ENCODE data around the gene DUSP15. TPM values are rescaled to one million over a fixed set of nuclear protein-coding genes. Genes with fewer than 3 reads are reported as not detected.
"Not testable (repeated sequence)": the region's sequence is repeated elsewhere in the genome, so short reads cannot be mapped to it uniquely, and the experiment has no call there.

The DUSP15 gene
- total RNA-seq, 1 experiment from 2014 or later = 0.91 TPM

DNA sequence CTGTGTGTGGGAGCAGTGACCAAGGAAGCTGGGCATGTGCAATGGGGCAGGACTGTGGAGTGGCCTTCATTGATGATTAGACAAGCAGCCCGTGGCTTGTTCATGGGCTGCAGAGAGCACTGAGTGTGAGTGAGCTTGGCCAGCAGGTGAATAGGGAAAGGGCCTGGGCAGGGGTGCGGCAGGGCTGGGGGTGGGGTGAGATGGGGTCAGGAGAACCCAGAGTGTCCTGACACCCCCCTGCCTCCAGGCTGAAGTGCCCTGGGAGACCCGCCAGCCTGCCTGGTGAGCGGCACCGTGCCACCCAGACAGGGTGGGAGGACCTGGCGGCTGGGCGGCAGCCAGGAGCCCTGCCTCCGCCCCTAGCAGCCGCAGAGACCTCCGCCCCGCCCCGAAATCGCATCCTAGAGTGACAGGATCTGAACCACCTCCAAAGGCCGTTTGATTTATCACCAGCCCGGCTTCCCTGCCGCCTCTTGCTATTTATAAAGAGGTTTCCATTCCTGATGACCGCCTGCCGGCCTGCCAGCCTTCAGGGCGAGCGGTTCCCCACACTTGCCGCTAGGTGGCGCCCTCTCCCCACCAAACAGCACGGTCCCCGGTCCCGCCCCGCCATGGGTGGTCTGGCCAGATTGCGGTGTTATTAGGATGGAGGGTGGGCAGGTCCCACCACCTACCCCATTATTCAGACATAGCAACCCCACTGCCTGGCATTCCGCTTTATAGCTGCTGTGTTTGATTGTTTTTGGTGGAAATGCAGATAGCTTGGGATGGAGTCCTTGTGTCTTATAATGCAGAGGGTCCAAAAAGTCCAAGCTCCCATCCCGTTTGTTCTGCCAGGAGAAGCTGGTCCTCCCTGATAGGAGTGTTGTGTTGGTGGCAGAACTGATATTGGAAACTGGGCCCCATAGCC lies 47.7 kb downstream of the DUSP15 start:
- peak; percentile 93 for DNase-seq (ENCODE audit: low read depth)

DNA sequence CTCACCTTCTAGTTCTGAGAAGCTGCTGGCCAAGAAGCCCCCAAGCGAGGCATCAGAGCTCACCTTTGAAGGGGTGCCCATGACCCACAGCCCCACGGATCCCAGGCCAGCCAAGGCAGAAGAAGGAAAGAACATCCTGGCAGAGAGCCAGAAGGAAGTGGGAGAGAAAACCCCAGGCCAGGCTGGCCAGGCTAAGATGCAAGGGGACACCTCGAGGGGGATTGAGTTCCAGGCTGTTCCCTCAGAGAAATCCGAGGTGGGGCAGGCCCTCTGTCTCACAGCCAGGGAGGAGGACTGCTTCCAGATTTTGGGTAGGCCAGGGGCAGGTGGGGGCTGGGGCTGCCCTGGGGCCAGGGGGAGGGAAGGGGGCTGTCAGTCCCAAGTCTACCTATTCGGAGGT lies 48.9 kb downstream of the DUSP15 start:
- no peak for DNase-seq (ENCODE audit: low read depth)

DNA sequence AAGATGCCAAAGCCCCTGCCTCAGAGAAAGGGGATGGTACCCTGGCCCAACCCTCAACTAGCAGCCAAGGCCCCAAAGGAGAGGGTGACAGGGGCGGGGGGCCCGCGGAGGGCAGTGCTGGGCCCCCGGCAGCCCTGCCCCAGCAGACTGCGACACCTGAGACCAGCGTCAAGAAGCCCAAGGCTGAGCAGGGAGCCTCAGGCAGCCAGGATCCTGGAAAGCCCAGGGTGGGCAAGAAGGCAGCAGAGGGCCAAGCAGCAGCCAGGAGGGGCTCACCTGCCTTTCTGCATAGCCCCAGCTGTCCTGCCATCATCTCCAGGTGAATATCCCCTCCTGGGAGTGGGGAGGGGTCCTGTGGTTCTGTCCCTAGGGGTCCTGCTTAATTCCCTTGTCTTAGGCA lies 50.1 kb downstream of the DUSP15 start:
- no peak for DNase-seq (ENCODE audit: low read depth)

- no peak for DNase-seq (ENCODE audit: low read depth)
Measured at GRCh38 chr20:31819083-31819784, 51.1 kb downstream of the DUSP15 start, which contains the start of gene MYLK2. MYLK2 (plus strand) TSS chr20:31819356; CDS start chr20:31819581, 225 bp downstream.

- no peak for DNase-seq (ENCODE audit: low read depth)
Measured at GRCh38 chr20:31818376-31818908, 51.9 kb downstream of the DUSP15 start.

DNA sequence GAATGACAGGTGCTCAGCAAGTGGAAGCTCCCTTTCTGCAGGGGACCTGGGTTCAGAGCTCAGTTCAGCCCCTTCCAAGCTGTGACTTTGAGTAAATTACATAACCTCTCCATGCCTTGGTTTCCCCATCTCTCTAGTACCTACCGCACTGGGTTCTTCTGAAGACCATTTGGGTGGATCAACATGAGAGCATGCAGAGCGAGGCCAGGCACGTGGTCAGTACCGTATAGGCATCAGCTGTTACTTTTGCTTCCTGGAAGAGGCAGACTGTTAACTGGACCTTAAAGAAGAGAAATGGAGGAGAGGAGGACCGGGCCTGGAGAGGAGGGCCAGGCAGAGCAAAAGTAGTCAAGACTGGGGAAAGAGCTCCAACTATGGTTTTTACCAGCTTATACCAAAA lies 52.9 kb downstream of the DUSP15 start:
- no peak for DNase-seq (ENCODE audit: low read depth)

GRCh38 chr20:31816221-31816620 lies 54.1 kb downstream of the DUSP15 start:
- DNase-seq (ENCODE audit: low read depth) = no peak

DNA sequence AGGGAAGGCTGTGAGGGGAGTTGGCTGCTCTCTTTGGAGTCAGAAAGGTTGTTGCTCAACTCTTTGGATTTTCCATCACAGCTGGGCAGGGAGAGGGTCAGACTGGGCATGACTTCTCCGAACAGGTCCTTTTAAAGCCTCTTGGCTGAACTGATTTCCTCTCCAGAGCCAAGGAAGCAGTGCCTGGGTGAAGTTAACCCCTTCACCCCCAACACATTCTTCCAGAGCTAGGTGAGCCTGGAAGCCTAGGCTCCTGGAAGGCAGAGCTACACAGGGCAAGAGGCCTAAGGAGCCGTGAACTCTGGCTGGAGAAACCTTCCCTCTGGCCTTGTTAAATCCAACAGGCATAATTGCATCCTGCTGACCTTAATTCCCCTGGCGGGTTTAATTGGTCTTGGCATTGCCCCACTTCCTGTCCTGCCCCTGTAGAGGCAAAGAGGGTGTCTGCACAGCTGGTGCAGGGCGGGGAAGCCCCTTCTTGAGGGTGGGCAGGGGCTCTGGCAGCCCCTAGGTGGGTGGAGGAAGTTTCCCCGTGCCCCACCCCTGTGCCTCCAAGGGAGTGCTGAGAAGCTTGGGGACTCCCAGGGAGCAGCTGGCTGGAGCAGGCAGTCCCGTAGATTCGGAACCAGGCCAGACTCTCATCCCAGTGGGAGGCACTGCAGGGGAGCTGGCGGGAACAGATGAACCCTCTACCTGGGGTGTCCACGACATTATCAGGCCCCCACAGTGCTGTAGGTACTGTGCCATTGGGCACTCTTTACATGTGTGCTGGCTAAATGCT lies 54.7 kb downstream of the DUSP15 start:
- peak; percentile 64 for DNase-seq (ENCODE audit: low read depth)

DNA sequence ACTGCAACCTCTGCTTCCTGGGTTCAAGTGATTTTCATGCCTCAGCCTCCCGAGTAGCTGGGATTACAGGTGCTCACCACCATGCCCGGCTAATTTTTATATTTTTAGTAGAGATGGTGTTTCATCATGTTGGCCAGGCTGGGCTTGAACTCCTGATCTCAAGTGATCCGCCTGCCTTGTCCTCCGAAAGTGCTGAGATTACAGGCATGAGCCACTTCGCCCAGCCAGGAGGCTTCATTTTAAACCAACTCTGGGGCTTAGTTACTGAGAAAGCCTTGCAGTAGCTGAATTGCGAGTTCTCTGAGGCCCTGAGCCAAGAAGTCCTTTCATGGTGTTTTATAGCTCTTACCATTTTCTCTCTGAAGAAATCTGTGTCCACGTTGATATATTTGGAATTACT lies 56.2 kb downstream of the DUSP15 start:
- not testable (repeated sequence) for DNase-seq (ENCODE audit: low read depth)

- no peak for DNase-seq (ENCODE audit: low read depth)
Measured at GRCh38 chr20:31813611-31814010, 56.7 kb downstream of the DUSP15 start.

- peak; percentile 97 for DNase-seq (ENCODE audit: low read depth)
Measured at GRCh38 chr20:31811796-31812728, 58.3 kb downstream of the DUSP15 start.

GRCh38 chr20:31811198-31811597 lies 59.1 kb downstream of the DUSP15 start:
- no peak for DNase-seq (ENCODE audit: low read depth)

Other genes with a start within 250 kb of the DUSP15 start
- gene COX4I2, start 232.6 kb downstream of the DUSP15 start, total RNA-seq (2014; rRNA removed; shearing (Covaris generic)) = not detected in 2 replicates
- 108 and 117 TPM in 2 replicates for gene BCL2L1, start 147.7 kb downstream of the DUSP15 start, total RNA-seq (2014; rRNA removed; shearing (Covaris generic))
- gene TPX2, start 131.2 kb downstream of the DUSP15 start, total RNA-seq (2014; rRNA removed; shearing (Covaris generic)) = 204 and 319 TPM in 2 replicates
- 0.15 and 0.44 TPM in 2 replicates for gene MYLK2, start 51.2 kb downstream of the DUSP15 start, total RNA-seq (2014; rRNA removed; shearing (Covaris generic))
- 0.12 TPM in 1 of 2 replicates, not detected in the other for gene FOXS1, start 24.9 kb downstream of the DUSP15 start, total RNA-seq (2014; rRNA removed; shearing (Covaris generic))
- gene TTLL9, start 107 bp upstream of the DUSP15 start, total RNA-seq (2014; rRNA removed; shearing (Covaris generic)) = not detected in 2 replicates
- gene PDRG1, start 81.5 kb upstream of the DUSP15 start, total RNA-seq (2014; rRNA removed; shearing (Covaris generic)) = 14.2 and 14.5 TPM in 2 replicates
- 0.05 TPM in 1 of 2 replicates, not detected in the other for gene XKR7, start 97.6 kb upstream of the DUSP15 start, total RNA-seq (2014; rRNA removed; shearing (Covaris generic))
- not detected in 2 replicates for gene CCM2L, start 139.9 kb upstream of the DUSP15 start, total RNA-seq (2014; rRNA removed; shearing (Covaris generic))
- gene HCK, start 181.7 kb upstream of the DUSP15 start, total RNA-seq (2014; rRNA removed; shearing (Covaris generic)) = 0.27 TPM in 1 of 2 replicates, not detected in the other
- gene TM9SF4, start 239.2 kb upstream of the DUSP15 start, total RNA-seq (2014; rRNA removed; shearing (Covaris generic)) = 60.2 and 77.4 TPM in 2 replicates

Measured in M059J (cell line).